GM04503 (cell line): ENCODE results near the gene TMPRSS13.
"Not testable (repeated sequence)": the region's sequence is repeated elsewhere in the genome, so short reads cannot be mapped to it uniquely, and the experiment has no call there.

Experiments
- DNase-seq: peaks from one replicate; pipeline ENCODE4 v3.0.0-alpha.2; 2012; ENCODE audit warnings: low read depth

The TMPRSS13 gene

GRCh38 chr11:117929142-117929915 lies at the start of gene TMPRSS13:
Gene TMPRSS13, minus strand, starts transcription at chr11:117929402. Its CDS starts 95 bp downstream, at chr11:117929307.
- DNase-seq, result no peak

DNA sequence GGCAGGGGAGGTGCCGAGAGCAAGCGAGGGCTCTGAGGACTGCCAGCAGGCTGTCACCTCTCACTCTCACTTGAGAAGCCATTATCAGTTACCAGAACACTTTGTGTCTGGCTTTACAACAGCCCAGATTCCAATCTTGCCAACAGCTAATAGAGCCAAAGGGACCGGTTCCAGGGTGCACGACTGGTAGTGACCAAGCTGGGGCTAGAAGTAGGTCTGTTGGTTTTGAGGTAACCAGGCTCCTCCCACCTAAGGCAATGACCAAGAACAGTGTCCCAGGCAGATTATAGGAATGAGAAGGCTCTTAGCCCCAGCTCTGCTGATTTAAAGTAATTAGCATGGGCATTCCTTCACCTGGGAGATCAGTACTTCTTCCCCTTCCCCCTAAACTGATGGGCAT lies 49.8 kb upstream of the TMPRSS13 start:
- no peak for DNase-seq

DNA sequence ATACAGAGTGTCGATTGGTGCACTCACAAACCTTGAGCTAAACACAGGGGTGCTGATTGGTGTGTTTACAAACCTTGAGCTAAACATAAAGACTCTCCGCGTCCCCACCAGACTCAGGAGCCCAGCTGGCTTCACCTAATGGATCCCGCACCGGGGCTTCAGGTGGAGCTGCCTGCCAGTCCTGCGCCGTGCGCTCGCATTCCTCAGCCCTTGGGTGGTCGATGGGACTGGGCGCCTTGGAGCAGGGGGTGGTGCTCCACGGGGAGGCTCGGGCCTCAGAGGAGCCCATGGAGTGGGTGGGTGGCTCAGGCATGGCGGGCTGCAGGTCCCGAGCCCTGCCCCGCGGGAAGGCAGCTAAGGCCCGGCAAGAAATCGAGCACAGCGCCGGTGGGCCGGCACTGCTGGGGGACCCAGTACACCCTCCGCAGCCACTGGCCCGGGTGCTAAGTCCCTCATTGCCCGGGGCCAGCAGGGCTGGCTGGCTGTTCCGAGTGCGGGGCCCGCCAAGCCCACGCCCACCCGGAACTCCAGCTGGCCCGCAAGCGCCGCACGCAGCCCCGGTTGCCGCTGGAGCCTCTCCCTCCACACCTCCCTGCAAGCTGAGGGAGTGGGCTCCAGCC lies 49.2 kb upstream of the TMPRSS13 start:
- DNase-seq, result not testable (repeated sequence)

DNA sequence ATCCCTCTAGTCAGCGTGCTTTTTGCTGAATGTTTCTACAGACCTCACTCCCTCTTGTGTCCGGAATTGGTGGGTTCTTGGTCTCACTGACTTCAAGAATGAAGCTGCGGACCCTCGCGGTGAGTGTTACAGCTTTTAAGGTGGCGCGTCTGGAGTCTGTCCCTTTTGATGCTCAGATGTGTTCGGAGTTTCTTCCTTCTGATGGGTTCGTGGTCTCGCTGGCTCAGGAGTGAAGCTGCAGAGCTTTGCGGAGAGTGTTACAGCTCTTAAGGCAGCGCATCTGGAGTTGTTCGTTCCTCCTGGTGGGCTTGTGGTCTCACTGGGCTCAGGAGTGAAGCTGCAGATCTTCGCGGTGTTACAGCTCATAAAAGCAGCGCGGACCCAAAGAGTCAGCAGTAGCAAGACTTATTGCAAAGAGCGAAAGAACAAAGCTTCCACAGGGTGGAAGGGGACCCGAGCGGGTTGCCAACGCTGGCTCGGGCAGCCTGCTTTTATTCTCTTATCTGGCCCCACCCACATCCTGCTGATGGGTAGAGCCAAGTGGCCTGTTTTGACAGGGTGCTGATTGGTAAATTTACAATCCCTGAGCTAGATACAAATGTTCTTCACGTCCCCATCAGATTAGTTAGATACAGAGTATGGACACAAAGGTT lies 48.5 kb upstream of the TMPRSS13 start:
- DNase-seq, result not testable (repeated sequence)

DNA sequence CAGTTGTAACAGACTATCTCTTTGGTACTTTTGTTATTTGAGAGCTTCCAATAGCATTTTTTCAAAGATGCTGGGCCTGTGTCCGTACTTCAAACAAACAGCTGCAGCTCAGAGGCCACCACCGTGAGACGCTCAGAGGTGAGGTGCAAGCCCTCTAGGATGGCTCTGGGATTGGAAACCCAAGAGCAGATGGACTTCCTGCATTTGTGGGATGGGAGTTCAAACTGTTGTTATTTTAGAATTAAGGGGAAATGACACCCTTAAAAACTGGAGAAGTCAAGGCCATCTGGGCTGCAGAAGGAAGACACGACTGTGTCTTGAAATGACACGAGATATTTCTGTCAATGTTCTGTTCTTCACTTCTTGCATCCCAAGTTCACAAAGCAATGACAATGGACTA lies 47.8 kb upstream of the TMPRSS13 start:
- DNase-seq, result no peak

DNA sequence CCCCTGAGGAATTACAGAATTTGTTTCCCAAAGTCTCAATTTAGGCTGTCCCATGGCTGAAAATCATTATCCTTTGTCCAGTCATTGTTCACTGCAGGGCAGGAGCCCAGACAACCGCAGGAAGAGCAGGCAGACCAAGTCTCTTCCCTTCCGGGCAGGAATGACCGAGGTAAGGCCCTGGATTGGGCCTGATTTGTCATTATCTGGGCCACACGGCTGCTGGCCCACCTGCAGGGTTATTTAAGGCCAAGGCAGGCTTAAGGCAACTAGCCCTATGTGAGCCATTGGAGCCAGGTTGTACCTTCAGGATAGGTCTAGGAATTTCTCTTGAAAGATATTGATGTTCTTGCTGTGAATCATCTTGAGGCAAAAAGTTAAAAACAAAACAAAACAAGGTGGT lies 47.2 kb upstream of the TMPRSS13 start:
- DNase-seq, result no peak

GRCh38 chr11:117973503-117973860 lies 44.3 kb upstream of the TMPRSS13 start:
- DNase-seq, result no peak

DNA sequence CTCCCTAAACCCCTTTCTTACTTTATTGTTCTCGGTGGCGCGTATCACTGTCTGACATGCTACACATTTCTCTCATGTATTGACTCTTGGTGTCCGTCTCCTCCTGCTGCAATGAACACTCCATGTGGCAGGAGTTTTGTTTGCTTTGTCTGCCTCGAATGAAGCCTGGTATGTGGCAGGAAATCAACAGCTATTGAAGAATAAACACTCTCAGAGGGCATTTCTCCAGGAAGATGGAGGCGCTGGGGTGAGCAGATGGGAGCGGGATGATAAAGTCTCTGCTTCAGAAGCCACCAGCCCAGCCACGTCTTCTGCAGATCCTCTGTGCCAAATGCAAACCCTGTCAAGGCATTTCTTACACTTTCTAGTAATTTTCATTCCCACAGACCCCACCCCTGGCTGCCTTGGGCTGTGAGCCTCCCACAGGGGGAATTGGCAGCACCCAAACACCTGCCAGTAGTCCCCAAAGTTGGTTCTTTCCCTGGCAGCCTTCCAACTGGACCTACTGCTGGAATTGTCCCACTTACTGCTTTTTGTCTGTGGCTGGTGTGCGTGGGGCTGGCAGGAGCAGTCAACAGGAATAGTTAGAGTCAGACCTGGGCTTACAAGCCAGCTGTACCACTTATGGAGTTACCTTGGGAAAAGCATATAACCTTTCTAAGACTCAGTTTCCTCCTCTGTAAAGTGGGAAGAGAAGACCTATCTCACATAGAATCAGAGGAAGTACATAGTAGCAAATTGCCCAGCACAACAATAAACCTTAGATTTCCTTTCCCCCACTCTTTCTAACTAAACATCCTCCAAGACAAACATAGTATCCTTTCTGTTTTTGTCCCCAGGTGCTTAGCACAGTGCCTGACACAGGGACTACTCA lies 43.7 kb upstream of the TMPRSS13 start:
- no peak for DNase-seq

DNA sequence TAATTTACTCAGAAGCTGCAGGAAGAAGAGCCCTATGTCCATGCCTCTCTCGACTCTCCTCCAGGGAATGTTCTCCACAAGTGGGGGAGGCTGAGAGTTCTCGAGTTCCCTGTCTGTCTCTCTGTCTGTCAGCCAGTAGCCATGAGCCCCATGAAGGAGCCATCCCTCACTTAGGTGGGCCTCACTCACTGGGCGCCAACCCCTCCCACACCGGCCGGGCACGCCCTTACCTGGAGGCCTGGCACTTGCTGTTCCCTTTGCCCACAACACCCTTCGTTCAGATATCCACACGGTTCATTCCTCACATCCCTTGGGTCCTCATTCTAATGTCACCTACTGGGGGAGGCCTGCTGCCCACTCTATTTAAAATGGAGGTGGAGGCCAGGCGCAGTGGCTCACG lies 42.8 kb upstream of the TMPRSS13 start:
- no peak for DNase-seq

- no peak for DNase-seq
These were observed 41.3 kb upstream of the TMPRSS13 start for GRCh38 chr11:117970400-117971024.

DNA sequence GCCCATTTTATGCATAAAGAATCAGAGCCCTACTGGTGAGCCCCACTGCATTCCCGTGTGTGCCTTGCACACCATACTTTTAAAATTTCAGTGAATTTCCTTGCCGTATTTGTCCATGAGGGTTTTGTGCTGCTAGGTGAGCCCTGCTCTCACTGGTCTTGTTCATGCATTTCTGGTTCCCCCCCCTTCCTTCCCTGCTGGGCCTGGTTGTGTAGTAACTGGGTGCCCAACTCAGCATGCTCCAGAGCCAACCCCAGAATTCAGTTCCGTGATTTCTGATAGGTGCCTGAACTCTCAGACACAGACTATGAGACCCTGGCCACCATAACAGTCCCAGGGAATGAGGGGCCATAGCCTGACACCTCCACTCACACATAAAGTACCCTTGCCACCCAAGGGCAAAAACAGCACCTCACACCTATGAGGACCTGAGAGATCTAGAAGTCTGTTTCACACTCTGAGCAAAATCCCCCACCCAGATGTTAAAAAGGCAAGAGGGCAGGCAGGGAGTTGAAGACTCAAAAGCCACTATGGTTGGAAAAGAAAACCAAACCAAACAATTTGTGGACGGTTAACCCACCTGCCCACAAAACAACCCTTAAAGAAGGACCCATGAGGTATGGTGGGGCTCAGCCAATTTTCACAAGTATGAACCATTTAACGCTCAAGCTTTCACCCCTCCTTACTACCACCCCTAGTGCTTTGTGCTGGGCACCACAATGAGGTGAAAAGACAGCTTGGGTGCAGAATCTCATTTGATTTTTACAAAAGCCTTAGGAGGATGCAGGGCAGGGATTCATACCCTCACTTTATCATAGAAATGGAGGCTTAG lies 40.2 kb upstream of the TMPRSS13 start:
- DNase-seq, result no peak

DNA sequence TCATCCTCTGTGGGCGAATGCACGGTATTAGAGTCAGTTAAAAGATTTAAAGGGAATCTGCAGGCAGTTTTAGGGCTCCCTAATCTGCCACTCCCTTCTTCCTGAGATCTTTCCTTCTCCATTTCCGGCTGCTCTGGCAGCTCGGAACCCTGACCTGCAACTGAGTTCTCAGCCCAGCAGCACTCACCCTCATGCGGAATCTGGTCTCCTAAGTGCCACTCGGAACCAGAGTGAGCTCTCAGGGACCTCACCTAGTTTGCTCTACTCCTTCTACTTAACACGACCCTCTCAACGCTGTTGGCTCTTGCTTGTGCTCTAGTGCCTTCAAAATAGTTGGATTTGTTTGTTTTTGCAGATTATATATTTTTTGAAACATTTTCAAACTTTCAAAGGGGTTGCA lies 37.7 kb upstream of the TMPRSS13 start:
- DNase-seq, result no peak

DNA sequence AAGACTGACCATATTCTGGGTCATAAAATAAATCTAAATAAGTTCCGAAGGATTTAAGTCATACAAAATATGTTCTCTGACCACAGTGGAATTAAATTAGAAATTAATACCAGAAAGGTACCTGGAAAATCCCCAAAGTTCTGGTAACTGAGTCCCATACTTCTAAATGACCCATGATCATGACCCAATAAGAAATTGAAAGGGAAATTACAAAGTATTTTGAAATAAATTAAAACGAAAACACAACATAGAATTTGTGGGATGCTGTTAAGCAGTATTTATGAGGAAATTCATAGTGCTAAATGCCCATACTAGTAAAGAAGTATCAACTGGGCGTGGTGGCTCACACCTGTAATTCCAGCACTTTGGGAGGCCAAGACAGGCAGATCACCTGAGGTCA lies 33.6 kb upstream of the TMPRSS13 start:
- DNase-seq, result no peak

DNA sequence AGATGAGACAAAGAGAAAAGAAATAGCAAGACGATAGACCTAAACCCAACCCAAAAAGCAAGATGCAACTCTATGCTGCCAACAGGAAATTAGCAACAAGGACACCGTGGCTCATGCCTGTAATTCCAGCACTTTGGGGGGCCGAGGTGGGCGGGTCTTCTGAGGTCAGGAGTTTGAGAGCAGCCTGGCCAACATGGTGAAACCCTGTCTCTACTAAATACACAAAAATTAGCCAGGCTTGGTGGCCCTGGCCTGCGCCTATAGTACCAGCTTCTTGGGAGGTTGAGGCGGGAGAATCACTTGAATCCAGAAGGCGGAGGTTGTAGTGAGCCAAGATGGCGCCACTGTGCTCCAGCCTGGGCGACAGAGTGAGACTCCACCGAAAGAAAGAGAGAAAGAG lies 32.7 kb upstream of the TMPRSS13 start:
- DNase-seq, result no peak

DNA sequence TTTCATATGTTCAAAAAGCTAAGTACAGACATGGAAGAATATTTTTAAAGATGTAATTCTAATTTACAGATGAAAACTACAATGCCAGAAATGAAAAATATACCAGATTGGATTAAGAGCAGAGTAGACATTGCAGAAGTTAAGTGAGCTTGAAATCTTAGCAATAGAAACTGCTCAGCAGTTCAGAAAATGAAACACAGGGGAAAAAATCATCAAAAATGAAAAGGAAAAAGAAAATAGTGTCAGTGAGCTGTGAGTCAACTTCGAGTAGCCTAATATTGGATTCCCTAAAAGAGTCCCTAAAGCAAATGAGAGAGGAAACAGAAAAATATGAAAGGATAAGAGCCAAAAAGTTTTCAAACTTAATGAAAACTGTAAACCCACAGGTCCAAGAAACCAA lies 31.2 kb upstream of the TMPRSS13 start:
- no peak for DNase-seq

- no peak for DNase-seq
These were observed 30.4 kb upstream of the TMPRSS13 start for GRCh38 chr11:117959438-117960149.

DNA sequence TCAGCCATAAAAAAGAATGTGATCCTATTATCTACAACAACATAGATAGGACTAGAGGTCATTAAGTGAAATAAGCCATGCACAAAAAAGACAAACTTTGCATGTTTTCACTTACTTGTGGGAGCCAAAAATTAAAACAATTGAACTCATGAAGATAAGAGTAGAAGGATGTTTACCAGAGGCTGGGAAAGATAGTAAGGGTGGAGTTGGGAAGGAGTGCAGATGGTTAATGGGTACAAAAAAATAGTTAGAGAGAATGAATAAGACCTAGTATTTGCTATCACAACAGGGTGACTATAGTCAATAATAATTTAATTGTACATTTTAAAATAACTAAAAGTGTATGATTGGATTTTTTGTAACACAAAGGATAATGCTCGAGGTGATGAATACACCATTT lies 29.7 kb upstream of the TMPRSS13 start:
- DNase-seq, result no peak

- no peak for DNase-seq
These were observed 23.9 kb upstream of the TMPRSS13 start for GRCh38 chr11:117953024-117953671.

- no peak for DNase-seq
These were observed 22.1 kb upstream of the TMPRSS13 start for GRCh38 chr11:117950993-117951961.
